ENCODE measurements around the gene MAPK8IP2. TPM values are rescaled to one million over a fixed set of nuclear protein-coding genes. Genes with fewer than 3 reads are reported as not detected.

MAPK8IP2 gene
- polyA plus RNA-seq, 1 donor (not counting 4 experiments of a cell fraction or from before 2014, with no cell fraction given): 0.29 TPM

DNA sequence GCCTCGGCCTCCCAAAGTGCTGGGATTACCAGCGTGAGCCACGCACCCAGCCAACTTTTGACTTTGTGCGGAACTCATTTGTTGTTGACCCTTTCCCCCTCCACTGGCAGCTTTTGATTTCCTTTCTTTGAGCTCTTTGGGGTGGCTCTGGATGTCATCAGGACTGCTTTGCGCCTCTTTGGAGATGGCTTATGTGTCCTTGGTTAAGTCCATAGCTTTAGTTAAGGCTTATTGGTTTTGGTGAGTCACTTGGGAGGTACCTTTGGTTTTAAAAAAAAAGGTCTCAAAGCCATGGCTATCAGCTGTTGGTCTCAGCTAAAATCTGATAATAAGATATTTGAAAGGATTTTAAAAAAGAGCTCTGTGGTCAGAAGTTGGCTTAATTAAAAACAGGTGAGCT is 32.5 kb downstream of the MAPK8IP2 start:
- TF ChIP-seq EZH2 (IDR thresholded peaks at IDR 0.05; ENCODE audit: low read length): no peak
- TF ChIP-seq, protein P1, sequence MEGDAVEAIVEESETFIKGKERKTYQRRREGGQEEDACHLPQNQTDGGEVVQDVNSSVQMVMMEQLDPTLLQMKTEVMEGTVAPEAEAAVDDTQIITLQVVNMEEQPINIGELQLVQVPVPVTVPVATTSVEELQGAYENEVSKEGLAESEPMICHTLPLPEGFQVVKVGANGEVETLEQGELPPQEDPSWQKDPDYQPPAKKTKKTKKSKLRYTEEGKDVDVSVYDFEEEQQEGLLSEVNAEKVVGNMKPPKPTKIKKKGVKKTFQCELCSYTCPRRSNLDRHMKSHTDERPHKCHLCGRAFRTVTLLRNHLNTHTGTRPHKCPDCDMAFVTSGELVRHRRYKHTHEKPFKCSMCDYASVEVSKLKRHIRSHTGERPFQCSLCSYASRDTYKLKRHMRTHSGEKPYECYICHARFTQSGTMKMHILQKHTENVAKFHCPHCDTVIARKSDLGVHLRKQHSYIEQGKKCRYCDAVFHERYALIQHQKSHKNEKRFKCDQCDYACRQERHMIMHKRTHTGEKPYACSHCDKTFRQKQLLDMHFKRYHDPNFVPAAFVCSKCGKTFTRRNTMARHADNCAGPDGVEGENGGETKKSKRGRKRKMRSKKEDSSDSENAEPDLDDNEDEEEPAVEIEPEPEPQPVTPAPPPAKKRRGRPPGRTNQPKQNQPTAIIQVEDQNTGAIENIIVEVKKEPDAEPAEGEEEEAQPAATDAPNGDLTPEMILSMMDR (optimal IDR thresholded peaks at IDR 0.05 in 1 of 3, IDR thresholded peaks at IDR 0.05 in 1 of 3, conservative IDR thresholded peaks at IDR 0.05 in 1 of 3; ENCODE audit: extremely low read depth in 1 of 3, insufficient read depth in 2 of 3, low read length in 3 of 3): no peak
- Histone ChIP-seq H3K4me1 (ENCODE audit: control insufficient read depth, extremely low read depth, insufficient read depth, low read length) (peaks cover 7% of the 10 kb centered on the region), H3K9me1 (ENCODE audit: control insufficient read depth, extremely low read depth, insufficient read depth, low read length) (no peaks in the 10 kb centered on the region), H3K27me3 (ENCODE audit: control insufficient read depth, extremely low read depth, insufficient read depth, low read length) (no peaks in the 10 kb centered on the region), H3K36me3 (ENCODE audit: control insufficient read depth in 2 of 2, extremely low read depth in 1 of 2, insufficient read depth in 2 of 2, low read length in 2 of 2) (no peaks in the 10 kb centered on the region), H2AFZ (ENCODE audit: control insufficient read depth, low read length) (no peak overlapping the region), H3K4me2 (ENCODE audit: control insufficient read depth, extremely low read depth, insufficient read depth, low read depth, low read length) (no peak overlapping the region), H3K9ac (ENCODE audit: control insufficient read depth, extremely low read depth, insufficient read depth, low read length) (no peak overlapping the region), H3K4me3 (ENCODE audit: control insufficient read depth in 2 of 3, extremely low read depth in 1 of 3, insufficient read depth in 2 of 3, low read depth in 1 of 3, low read length in 3 of 3) (no peak overlapping the region), H4K20me1 (ENCODE audit: control insufficient read depth, extremely low read depth, insufficient read depth, low read length) (no peaks in the 10 kb centered on the region), H3K9me3 (ENCODE audit: control insufficient read depth, low read depth, low read length) (no peaks in the 10 kb centered on the region), H3K79me2 (ENCODE audit: control insufficient read depth, insufficient read depth, low read length) (no peaks in the 10 kb centered on the region), H3K27ac (ENCODE audit: control insufficient read depth, insufficient read depth, low read length) (no peak overlapping the region)
- FAIRE-seq (no peak), DNase-seq (ENCODE audit: low read depth, low spot score) (no peak)
- dilution Hi-C loops (cut with MboI; ENCODE audit: extremely low pct_ligation_motif_present, low sequenced_read_pairs): no loop called here

DNA sequence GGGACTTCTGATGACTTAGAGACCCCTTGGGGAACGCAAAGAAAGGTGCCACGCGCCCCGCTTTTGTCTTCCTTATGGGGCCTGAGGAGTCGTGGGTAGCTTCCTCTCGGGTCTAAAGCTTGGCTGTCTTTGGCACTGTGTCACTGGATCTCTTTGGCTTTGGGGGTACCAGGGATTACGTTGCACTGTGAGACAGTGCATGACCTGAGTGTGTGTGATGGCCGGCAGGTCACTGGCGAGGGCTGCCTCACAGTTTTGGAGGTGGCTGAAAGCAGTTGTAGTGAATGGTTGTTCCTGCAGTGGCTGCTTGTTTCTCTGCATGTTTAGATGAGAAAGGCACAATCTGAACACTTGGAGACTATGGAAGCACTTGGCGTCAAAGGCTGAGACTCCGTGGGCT is 33.2 kb downstream of the MAPK8IP2 start:
- no peak overlapping the region for H3K9ac ChIP-seq (ENCODE audit: control insufficient read depth, extremely low read depth, insufficient read depth, low read length)
- H3K9me1 ChIP-seq (ENCODE audit: control insufficient read depth, extremely low read depth, insufficient read depth, low read length): no peaks in the 10 kb centered on the region
- no peaks in the 10 kb centered on the region for H3K27me3 ChIP-seq (ENCODE audit: control insufficient read depth, extremely low read depth, insufficient read depth, low read length)
- no peak overlapping the region for H3K4me2 ChIP-seq (ENCODE audit: control insufficient read depth, extremely low read depth, insufficient read depth, low read depth, low read length)
- dilution Hi-C loops (cut with MboI; ENCODE audit: extremely low pct_ligation_motif_present, low sequenced_read_pairs): no loop called here
- no peak overlapping the region for H3K4me3 ChIP-seq (ENCODE audit: control insufficient read depth in 2 of 3, extremely low read depth in 1 of 3, insufficient read depth in 2 of 3, low read depth in 1 of 3, low read length in 3 of 3)
- no peak for FAIRE-seq
- no peak overlapping the region for H3K27ac ChIP-seq (ENCODE audit: control insufficient read depth, insufficient read depth, low read length)
- no peak for TF ChIP-seq EZH2 (IDR thresholded peaks at IDR 0.05; ENCODE audit: low read length)
- TF ChIP-seq, protein P1 (optimal IDR thresholded peaks at IDR 0.05 in 1 of 3, IDR thresholded peaks at IDR 0.05 in 1 of 3, conservative IDR thresholded peaks at IDR 0.05 in 1 of 3; ENCODE audit: extremely low read depth in 1 of 3, insufficient read depth in 2 of 3, low read length in 3 of 3): no peak
- H3K4me1 ChIP-seq (ENCODE audit: control insufficient read depth, extremely low read depth, insufficient read depth, low read length): peaks cover 1% of the 10 kb centered on the region
- H2AFZ ChIP-seq (ENCODE audit: control insufficient read depth, low read length): no peak overlapping the region
- no peaks in the 10 kb centered on the region for H3K79me2 ChIP-seq (ENCODE audit: control insufficient read depth, insufficient read depth, low read length)
- H3K36me3 ChIP-seq (ENCODE audit: control insufficient read depth in 2 of 2, extremely low read depth in 1 of 2, insufficient read depth in 2 of 2, low read length in 2 of 2): no peaks in the 10 kb centered on the region
- DNase-seq (ENCODE audit: low read depth, low spot score): no peak
- H3K9me3 ChIP-seq (ENCODE audit: control insufficient read depth, low read depth, low read length): no peaks in the 10 kb centered on the region
- no peaks in the 10 kb centered on the region for H4K20me1 ChIP-seq (ENCODE audit: control insufficient read depth, extremely low read depth, insufficient read depth, low read length)

Data from keratinocyte (primary cell).